Urothelium cell line (cell line): ENCODE data around the gene TADA2A.
"Not testable (repeated sequence)": the region's sequence is repeated elsewhere in the genome, so short reads cannot be mapped to it uniquely, and the experiment has no call there.

Source experiments
- DNase-seq: peaks from one replicate; pipeline ENCODE4 v3.0.0; 2011; ENCODE audit warnings: low spot score, mixed read lengths
- FAIRE-seq: peaks from 2 replicates; lab custom pipeline; 2011; peaks lifted over from hg19 to GRCh38; lab: Jason Lieb, UNC

The TADA2A gene

DNA sequence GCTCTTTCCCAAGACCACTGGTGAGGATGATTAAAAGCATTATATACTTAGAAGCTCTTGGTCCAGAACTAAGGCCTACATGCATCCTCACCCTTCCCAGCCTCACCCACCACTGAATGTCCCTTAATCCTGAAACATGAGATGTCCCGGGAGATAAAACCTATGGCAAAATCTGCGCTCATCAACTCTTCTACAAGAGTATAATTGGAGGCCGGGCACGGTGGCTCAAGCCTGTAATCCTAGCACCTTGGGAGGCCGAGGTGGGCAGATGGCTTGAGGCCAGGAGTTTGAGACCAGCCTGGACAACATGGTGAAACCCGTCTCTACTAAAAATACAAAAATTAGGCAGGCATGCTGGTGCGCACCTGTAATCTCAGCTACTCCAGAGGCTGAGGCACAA lies 13.3 kb upstream of the TADA2A start:
- no peak for FAIRE-seq

GRCh38 chr17:37399265-37399803 lies 7.4 kb upstream of the TADA2A start:
- no peak for FAIRE-seq
- DNase-seq: peak; percentile 48

More for the DNA sequence above, 13.3 kb upstream of the TADA2A start:
- DNase-seq: no peak

DNA sequence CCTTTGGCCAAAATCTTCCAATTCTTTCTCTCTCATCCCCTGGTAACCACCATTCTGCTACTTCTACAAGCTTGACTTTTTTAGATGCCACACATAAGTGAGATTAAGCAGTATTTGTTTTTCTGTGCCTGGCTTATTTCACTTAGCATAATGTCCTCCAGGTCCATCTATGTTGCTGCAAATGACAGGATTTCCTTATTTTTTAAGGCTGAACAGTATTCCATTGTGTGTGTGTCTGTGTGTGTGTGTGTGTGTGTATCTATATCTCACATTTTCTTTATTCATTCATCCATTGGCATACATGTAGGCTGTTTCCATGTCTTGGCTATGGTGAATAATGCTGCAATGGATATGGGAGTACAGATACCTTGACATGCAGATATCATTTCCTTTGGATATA lies 6.2 kb upstream of the TADA2A start:
- DNase-seq: no peak
- no peak for FAIRE-seq

- not testable (repeated sequence) for FAIRE-seq, DNase-seq
Measured at GRCh38 chr17:37405522-37405921, 1.2 kb upstream of the TADA2A start.

GRCh38 chr17:37405955-37406634 lies 591 bp upstream of the TADA2A start:
- FAIRE-seq (no peak), DNase-seq (no peak)

GRCh38 chr17:37408145-37408479 lies 1.4 kb downstream of the TADA2A start:
- not testable (repeated sequence) for DNase-seq, FAIRE-seq

DNA sequence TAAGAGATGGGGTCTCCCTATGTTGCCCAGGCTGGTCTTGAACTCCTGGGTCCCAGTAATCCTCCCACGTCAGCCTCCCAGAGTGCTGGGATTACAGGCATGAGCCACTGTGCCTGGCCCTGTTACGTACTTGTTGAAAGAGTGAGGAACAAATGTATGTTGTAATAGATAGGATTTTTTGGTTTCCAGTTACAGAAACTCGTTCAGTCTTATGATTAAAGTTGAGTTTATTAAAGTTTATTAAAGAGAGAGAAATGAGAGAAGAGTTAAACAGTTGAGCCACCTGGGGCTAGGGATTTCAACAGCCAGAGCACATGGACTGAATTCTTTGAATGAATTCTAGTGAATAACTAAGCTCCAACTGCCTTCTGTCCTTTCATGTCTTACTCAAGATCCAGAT lies 3.7 kb downstream of the TADA2A start:
- no peak for DNase-seq
- FAIRE-seq: no peak

DNA sequence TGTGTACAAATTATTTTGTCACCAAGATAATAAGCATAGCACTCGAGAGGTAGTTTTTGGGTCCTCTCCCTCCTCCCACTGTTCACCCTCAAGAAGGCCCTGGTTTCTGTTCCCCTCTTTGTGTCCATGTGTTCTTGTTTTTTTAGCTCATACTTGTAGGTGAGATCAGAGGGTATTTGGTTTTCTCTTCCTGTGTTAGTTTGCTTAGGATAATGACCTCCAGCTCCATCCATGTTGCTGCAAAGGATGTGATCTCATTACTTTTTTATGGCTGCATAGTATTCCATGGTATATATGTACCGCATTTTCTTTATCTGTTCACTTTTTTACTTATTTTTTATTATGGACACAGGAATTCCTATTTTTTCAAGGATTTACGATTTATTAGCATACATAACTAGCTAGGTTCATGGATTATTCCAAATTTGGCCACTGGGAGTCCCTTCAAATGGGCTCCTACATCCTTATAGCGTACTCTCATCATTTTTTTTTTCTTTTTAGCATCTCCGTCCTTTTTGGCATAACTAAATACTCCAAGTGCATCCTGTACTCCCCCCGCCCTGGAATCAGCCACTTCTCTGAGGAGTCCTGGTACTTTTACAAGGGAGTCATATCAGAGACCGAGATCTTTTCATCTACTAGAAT lies 7.3 kb downstream of the TADA2A start:
- DNase-seq (no peak), FAIRE-seq (no peak)

DNA sequence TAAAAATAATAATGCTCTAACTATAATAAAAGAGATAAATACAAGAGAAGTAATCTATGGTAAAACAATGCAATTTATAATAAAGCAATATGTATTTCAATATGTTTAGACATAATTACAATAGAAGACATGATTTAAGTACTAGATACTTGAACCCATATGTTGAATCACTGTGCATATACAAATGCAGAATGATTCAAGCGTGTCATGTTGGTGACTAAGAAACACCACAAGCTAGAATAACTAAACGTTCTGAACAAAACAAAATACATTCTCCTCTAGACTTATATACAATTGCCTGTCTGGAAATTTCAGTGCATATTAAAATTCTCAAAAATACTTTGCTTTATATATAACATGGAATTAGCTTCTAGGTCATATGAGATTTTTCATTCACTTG lies 11.2 kb downstream of the TADA2A start:
- DNase-seq (no peak), FAIRE-seq (no peak)

- FAIRE-seq (no peak), DNase-seq (no peak)
Measured at GRCh38 chr17:37422971-37423625, 16.4 kb downstream of the TADA2A start.

DNA sequence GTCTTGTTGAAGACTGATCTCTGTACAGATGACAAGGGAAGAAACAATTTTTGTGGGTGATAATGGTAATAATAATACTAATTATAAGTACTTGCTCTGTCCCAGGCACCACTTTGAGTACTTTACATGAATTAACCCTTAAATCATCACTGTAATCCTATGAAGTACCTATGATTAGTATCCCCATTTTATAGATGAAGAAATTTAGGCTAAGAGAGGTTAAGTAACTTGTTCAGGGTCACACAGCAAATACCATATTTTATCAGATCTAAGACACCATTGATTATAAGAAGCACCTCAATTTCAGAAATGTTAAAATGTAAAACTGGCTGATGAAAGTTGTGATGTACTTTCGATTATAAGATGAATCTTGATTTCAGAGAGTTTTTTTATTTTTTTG lies 18.6 kb downstream of the TADA2A start:
- DNase-seq: no peak
- FAIRE-seq: no peak

- DNase-seq: no peak
- no peak for FAIRE-seq
Measured at GRCh38 chr17:37429039-37429438, 22.4 kb downstream of the TADA2A start.

GRCh38 chr17:37429453-37429852 lies 22.8 kb downstream of the TADA2A start:
- FAIRE-seq (no peak), DNase-seq (no peak)

GRCh38 chr17:37430051-37430627 lies 23.5 kb downstream of the TADA2A start:
- FAIRE-seq: no peak
- no peak for DNase-seq

DNA sequence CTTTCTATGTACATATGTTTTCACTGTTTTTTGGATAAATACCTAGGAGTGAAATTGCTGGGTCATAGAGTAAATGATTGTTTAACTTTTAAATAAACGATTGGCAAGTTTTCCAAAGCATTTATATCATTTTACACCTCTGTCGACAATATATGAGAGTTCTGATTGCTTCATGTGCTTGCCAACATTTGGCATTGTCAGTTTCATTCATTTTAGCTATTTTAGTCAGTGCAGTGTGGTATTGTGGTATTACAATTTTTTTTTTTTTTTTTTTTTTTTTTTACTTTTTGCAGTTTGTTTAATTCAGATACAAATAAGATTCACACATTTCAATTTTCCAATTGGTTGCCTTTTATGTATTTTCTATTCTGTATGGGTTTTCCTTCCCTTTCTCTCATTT lies 26.0 kb downstream of the TADA2A start:
- DNase-seq: no peak

DNA sequence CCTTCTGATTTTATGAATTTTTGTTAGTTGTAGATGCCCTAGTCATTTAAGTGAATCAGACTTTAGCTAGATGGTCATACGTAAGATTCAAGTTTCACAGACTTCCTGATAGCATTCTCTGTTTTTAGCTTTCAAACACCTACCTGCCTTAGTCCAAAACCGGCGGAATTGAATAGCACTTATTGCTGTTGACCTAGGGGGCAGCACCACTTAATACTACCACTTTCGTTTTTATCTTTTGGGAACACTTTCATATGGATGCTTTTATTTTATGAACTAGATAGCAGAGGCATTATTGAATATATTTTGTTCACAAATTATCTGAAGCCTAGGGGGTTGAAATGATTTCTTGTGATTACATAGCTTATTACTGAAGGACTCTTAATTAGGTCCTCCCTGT lies 31.5 kb downstream of the TADA2A start:
- FAIRE-seq: no peak
- DNase-seq: no peak

More for the DNA sequence above, 26.0 kb downstream of the TADA2A start:
- FAIRE-seq: no peak

- no peak for FAIRE-seq
- DNase-seq: no peak
Measured at GRCh38 chr17:37440424-37440823, 33.7 kb downstream of the TADA2A start.

DNA sequence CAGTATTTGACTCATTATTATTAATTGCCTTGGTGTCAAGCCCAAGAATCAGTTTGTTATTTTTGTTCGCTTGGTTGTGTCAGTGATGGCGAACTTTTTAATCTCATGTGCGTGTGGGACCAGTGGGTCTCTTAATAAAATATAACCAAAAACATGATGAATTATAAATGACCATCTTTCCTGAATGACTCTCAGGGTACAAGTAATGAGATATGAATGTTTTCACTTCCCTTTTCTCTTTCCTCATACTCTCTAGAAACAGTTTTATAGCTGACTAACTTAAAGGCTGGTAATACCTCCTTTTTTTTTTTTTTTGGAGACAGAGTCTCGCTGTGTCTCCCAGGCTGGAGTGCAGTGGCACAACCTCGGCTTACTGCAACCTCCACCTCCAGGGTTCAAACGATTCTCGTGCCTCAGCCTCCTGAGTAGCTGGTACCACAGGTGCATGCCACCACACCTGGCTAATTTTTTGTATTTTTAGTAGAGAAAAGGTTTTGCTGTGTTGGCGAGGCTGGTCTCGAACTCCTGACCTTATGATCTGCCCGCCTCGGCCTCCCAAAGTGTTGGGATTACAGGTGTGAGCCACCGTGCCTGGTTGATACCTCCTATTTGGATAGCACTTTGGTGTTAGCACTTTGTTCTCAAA lies 34.8 kb downstream of the TADA2A start:
- not testable (repeated sequence) for FAIRE-seq, DNase-seq

GRCh38 chr17:37446027-37446426 lies 39.3 kb downstream of the TADA2A start:
- no peak for FAIRE-seq

DNA sequence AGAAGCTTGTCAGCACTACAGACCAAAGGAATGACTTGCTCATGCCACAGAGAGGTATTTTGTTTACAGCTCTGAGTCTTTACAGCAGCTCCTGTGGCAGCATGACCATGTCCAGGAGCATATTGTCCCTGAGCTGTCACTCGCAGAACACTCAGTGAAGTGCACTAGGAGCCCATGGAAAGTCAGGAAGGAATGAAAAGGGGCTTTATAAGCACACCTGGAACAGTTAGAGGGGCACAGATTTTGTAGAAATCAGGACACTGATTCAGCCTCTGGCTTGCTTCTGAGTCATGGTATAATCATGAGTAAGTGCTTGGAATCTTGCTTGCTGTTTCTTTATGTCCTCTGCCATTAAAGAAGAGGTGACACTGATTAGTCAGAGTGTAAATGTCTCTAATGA lies 41.0 kb downstream of the TADA2A start:
- FAIRE-seq: no peak

More at GRCh38 chr17:37446027-37446426, 39.3 kb downstream of the TADA2A start:
- DNase-seq: no peak

DNA sequence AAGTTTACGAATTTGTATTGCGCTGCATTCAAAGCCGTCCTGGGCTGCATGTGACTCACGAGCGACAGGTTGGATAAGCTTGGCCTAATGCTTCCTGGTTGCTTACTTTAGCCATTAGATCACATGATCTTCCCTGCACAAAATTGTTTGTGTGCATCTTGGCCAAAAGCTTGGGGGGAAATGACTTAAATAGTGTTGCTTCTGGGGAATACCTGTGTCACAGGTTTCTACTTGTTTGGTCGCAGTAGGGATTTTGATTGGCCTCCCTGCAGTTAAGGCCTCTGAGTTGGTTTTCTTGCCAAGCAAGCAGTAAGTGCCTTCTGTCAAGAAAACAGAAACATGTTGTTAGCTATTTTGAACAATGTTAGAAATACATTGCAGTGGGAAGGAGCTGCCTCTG lies 43.4 kb downstream of the TADA2A start:
- FAIRE-seq (no peak), DNase-seq (no peak)

More for the DNA sequence above, 41.0 kb downstream of the TADA2A start:
- no peak for DNase-seq
